Hippocampal formation (tissue), 2 donors: ENCODE measurements around the gene PTPN14.

Experiments
- DNase-seq, 2 donors: peaks; one replicate each; lab custom pipeline; 2025; lab: John Stamatoyannopoulos, UW

PTPN14 gene

DNA sequence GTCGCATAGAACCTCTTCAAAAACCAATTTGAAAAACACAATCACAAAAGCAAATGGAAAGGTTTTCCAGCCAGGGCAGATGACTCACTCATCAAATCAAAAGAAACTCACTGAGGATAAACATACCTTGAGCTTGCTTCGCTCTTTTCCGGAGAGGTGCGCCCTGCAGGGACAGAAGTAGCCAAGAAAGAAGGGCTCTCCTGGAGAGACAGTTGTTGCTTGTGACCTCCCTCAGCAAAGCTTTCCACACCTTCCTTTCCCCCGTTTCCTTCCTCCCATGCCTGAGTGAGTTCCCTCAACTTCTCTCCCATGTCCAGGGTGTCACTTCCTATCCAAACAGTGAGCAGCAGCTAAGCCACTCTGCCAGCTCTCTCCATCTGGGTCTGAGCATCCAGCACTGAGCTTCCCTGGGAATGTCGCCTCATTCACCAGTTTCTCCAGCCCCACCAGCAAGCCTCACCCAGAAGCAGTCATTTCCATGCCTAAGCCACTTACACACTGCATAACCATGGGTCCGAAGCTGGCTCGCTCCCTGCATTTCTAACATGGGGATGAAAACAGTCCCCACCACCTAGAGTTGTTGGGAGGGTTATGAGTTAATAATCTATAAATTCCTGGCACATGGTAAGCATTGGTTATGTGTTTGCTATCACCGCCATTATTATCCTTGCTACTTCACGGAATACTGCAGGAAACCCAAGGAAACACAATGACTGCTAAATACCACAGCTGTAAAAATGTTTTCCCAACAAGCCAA, 75.0 kb downstream of the PTPN14 start:
- no peak for DNase-seq

DNA sequence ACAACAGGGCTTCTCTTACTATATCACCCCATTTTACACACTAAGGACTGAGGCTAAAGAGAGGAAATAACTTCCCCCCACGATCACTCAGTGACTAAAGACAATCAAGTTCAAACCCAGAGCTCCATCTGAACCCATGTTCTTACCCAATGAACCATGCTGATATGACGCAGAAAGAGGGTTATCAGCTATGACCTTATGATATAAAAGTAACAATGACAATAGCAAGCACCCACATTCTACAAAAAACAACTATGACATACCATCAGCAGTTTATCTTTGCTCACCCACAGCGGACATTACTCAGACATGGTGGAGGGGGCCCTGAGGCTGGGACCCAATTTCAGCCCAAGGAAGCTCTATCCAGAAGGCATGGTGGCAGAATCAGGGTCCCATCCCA, 75.7 kb downstream of the PTPN14 start:
- DNase-seq = no peak

DNA sequence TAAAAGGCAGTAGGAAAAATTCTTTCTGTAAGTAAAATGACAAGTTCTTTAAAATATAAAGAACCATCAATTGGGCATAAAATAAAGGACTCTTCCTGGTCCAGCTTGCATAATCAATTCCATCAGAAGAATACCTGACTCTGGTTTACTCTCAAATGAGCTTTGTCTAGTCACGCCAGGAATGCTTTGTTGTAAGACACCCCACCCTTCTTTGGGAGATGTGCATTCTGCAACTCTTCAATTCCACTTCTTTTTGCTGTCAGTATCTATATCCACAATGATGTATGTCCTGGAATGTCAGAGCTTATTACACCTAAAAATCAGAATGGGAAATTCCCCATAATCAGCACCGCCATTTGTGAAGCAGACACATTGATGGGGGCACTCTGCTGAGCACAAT, 76.1 kb downstream of the PTPN14 start:
- DNase-seq = no peak

GRCh38 chr1:214474467-214474866, 76.9 kb downstream of the PTPN14 start:
- no peak for DNase-seq

- DNase-seq = no peak
These were observed 77.5 kb downstream of the PTPN14 start for GRCh38 chr1:214473862-214474261.

DNA sequence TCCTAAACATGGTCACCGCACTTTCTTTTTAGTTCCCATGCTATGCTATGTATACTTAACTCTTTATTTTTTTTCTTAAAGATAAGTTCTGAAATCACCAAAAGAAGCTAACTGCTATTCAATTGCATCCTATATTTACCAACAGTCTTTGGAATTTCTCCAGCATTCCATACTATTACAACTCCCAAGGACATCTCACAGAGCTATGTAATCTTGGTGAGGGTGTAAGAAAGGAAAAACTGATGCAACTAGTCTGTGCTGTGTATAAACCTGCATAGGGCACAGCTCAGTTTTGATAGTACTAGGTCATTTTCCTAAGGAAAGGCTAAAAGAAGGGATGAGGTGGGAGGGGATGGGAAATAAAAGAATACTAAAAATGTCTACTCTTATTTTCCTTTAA, 78.0 kb downstream of the PTPN14 start:
- DNase-seq = no peak

- DNase-seq = no peak
These were observed 79.0 kb downstream of the PTPN14 start for GRCh38 chr1:214472364-214472763.

GRCh38 chr1:214471458-214471857, 79.9 kb downstream of the PTPN14 start:
- DNase-seq = no peak

- no peak for DNase-seq
These were observed 81.3 kb downstream of the PTPN14 start for GRCh38 chr1:214470132-214470531.

DNA sequence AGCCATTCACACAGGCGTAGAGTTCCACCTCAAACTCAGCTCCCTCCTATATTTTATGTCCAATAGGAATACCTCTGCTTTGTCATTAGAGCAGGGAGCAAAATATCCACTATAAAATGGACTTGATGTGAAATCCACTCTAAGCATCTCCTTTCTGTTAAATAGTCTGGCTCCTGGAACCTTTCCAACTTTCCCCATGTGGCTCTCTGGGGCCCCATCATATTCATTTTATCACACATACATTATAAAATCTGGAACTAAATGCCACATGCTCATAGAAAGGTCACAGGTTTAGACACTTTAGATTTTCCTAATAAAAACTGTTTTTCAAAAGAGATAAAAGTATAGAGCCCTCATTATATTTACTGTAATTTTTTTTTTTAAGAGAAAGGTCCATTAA, 82.1 kb downstream of the PTPN14 start:
- DNase-seq = no peak

DNA sequence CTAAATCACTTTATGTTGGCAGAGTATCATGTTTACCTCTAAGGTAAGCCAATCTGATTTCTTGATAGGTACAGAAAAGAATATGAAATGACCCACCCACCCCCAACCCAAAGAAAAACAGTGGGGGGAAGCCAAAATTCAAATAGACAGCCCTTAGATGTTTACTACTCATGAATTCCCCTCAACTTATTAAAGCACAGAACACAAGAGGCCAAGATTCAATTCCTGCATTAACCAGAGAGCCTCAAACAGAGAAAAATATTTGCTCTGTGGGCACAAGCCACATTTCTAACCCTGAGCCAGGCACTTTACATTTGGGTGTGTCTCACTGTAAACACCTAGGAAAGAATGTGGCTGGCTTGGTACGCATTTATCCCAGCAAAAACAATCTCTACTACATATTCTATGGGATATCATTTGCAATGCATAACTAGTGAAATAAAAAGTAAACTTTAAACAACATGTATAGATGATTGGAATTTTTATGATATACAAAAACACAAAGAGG, 84.3 kb downstream of the PTPN14 start:
- DNase-seq = no peak

- DNase-seq = no peak
These were observed 84.9 kb downstream of the PTPN14 start for GRCh38 chr1:214466403-214467077.

GRCh38 chr1:214464445-214465287, 86.7 kb downstream of the PTPN14 start:
- DNase-seq = no peak

GRCh38 chr1:214463596-214463995, 87.8 kb downstream of the PTPN14 start:
- DNase-seq = no peak

- DNase-seq = no peak
These were observed 88.5 kb downstream of the PTPN14 start for GRCh38 chr1:214462882-214463281.

DNA sequence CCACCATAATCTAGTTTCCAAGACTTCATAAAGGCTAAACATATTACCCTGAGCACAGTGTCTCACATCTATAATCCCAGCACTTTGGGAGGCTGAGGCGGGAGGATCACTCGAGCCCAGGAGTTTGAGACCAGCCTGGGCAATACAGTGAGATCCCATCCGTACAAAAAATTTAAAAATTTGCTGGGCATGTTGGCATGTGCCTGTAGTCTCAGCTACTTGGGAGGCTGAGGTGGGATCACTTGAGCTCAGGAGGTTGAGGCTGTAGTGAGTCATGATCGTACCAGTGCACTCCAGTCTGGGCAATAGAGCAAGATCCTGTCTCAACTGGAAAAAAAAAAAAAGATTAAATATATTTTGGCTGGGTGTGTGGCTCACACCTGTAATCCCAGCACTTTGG, 90.1 kb downstream of the PTPN14 start:
- DNase-seq = no peak

DNA sequence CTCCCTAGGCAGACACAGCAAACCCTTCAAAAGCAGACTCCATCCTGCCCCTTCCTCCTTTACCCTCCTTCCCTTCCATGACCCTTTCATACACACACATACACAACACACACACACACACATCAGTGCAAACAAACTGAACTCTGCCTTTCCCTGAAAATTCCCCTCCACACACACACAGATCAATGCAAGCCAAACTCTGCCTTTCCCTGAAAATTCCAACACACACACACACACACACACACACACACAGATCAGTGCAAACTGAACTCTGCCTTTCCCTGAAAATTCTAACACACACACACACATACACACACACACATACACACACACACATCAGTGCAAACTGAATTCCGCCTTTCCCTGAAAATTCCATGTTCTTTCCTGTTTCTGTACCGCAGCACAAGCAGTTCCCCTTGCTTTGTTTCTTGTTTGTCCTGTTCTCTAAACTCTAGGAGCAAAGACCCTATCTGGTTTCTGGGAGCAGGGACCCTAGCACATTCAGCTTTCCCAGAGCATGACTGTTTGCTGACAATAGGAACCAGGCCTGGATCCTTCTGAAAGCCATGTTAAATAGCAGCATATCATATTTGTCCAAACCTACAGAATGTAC, 91.0 kb downstream of the PTPN14 start:
- no peak for DNase-seq

DNA sequence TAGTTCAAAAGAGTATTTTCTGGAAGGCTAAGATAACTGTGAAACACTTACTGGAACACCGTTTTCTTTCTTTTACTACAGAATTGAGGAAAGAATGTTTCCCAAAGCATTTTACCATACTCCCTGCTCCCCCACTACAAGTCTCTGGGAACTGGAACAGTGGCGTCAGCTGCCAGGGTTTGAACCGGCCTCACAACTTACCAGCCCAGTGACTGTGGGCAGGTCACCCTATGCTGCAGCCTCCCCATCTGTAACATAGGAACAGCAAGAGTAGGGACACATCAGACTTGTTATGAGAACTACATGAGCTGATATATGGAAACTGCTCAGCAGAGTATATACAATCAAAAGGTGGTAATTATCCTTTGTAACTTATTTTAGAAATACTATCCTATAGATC, 91.5 kb downstream of the PTPN14 start:
- no peak for DNase-seq

GRCh38 chr1:214458541-214458940, 92.9 kb downstream of the PTPN14 start:
- DNase-seq = no peak

- no peak for DNase-seq
These were observed 95.2 kb downstream of the PTPN14 start for GRCh38 chr1:214455971-214456867.

DNA sequence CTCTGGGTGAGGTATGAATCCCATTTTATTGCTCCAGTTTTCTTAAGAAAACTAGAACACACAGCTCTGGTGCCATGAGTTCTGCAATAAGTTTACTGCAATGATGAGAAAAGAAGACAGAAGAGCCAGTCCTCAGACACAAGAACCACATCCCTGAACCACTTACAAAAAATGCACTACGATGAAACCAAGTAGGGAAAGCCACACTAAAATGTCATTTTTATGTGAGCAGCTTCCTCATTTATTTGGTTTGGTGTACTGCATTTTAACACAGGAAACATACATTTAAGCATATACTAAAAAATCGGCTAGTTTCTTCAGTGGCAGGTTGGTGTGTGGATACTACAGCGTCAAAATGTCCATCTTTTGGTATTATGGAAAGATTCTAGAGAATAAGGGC, 95.9 kb downstream of the PTPN14 start:
- no peak for DNase-seq
